Kidney (tissue), 14 donors: Measurements from ENCODE around the gene CYGB. TPM values are rescaled to one million over a fixed set of nuclear protein-coding genes. Genes with fewer than 3 reads are reported as not detected.
"Not testable (repeated sequence)": the region's sequence is repeated elsewhere in the genome, so short reads cannot be mapped to it uniquely, and the experiment has no call there.

ENCODE experiments used
- DNase-seq, 5 donors: peaks; one replicate each; pipeline ENCODE4 v3.0.0-alpha.2; 2013 to 2020
- FAIRE-seq: peaks from 2 replicates; lab custom pipeline; 2012; peaks lifted over from hg19 to GRCh38; lab: Jason Lieb, UNC
- H3K27ac ChIP-seq, 2 donors: one replicate each; pipeline ENCODE4 v1.7.0; 2013; ENCODE audit warnings: low read depth in 2 of 2, low read length in 2 of 2, inconsistent platforms in 1 of 2
- H3K27me3 ChIP-seq: one replicate; pipeline ENCODE4 v1.7.1; 2013; ENCODE audit warnings: low read length, inconsistent platforms; ENCODE audit not compliant: control insufficient read depth, insufficient read depth
- H3K36me3 ChIP-seq, 3 donors: one replicate each; pipeline versions ENCODE4 v1.7.0 to v1.7.1; 2013; ENCODE audit warnings: low read length in 3 of 3, control low read depth in 1 of 3, inconsistent platforms in 1 of 3; ENCODE audit not compliant: insufficient read depth in 3 of 3, control insufficient read depth in 2 of 3
- H3K4me1 ChIP-seq, 3 donors: one replicate each; pipeline versions ENCODE4 v1.7.0 to v1.7.1; 2013; ENCODE audit warnings: low read length in 3 of 3, inconsistent platforms in 1 of 3, low read depth in 1 of 3; ENCODE audit not compliant: control insufficient read depth in 2 of 3, insufficient read depth in 2 of 3
- H3K4me3 ChIP-seq, 3 donors: one replicate each; pipeline versions ENCODE4 v1.7.0 to v1.8.1; 2013; ENCODE audit warnings: low read length in 3 of 3, control low read depth in 1 of 3, inconsistent platforms in 1 of 3
- H3K9ac ChIP-seq, 3 donors: one replicate each; pipeline versions ENCODE4 v1.7.0 to v1.7.1; 2013; ENCODE audit warnings: low read length in 3 of 3, control low read depth in 1 of 3, inconsistent platforms in 1 of 3
- H3K9me3 ChIP-seq, 3 donors: one replicate each; pipeline versions ENCODE4 v1.7.0 to v1.7.1; 2013; ENCODE audit warnings: low read length in 3 of 3, control low read depth in 1 of 3, inconsistent platforms in 1 of 3; ENCODE audit not compliant: control insufficient read depth in 2 of 3, insufficient read depth in 1 of 3
- CTCF ChIP-seq: IDR thresholded peaks from 3 replicates; pipeline ENCODE4 v1.5.1; 2012; ENCODE audit warnings: mild to moderate bottlenecking, moderate library complexity, borderline replicate concordance; ENCODE audit not compliant: insufficient read depth; ENCODE audit errors: extremely low read depth
- intact Hi-C: fragments of 100-400 bp; cut with DNase I; formaldehyde crosslinking; loops from one replicate; pipeline ENCODE4 v1.11.1; 2022
- polyA plus RNA-seq: library from polyadenylated mRNA; stranded (reverse); fragments of 350-450 nt; fragmentation: Illumina TruSeq; extraction: RNeasy Lipid Tissue Mini Kit (QIAGEN cat#74804); gene quantifications from one replicate; pipeline ENCODE4 v1.2.3, GENCODE V29; 2014; ENCODE audit warnings: low read depth, low replicate concordance; ENCODE audit not compliant: insufficient read depth
- total RNA-seq: library from RNA; stranded (reverse); fragmentation: NEBNext Ultra II Directional; extraction: Animal tissue kit (Norgen Biotek cat#: 25700); gene quantifications from one replicate; pipeline ENCODE4 v1.2.1, GENCODE V29; 2021
- donor health status: control.
- donor health status: control.
- donor health status: control.
- donor health status: control.
- donor health status: control.
- donor health status: DM: yes; HTN: yes; CAD: no.
- donor health status: Normal renal cell carcinoma (clear cell type).

The CYGB gene
- total and polyA plus RNA-seq, 2 donors from 2014 or later, result 6.7 to 12.6 TPM

GRCh38 chr17:76511668-76512365, 25.7 kb downstream of the CYGB start:
- H3K4me1 ChIP-seq, result peaks cover 0 to 2% (median 0%) of the 10 kb centered on the region in 3 donors
- no peaks in the 10 kb centered on the region for H3K9me3 ChIP-seq
- FAIRE-seq (no peak), DNase-seq (peak in 1 of 5 donors; percentile 31)
- H3K27me3 ChIP-seq, result no peaks in the 10 kb centered on the region
- no peak overlapping the region for H3K9ac ChIP-seq
- intact Hi-C loops, result no loop called here
- H3K27ac ChIP-seq, result no peak overlapping the region
- no peak for TF ChIP-seq CTCF
- no peaks in the 10 kb centered on the region for H3K36me3 ChIP-seq
- no peak overlapping the region for H3K4me3 ChIP-seq

GRCh38 chr17:76510831-76511244, 26.7 kb downstream of the CYGB start:
- Histone ChIP-seq H3K36me3 (no peaks in the 10 kb centered on the region), H3K4me1 (peaks cover 0 to 5% (median 0%) of the 10 kb centered on the region in 3 donors), H3K9ac (no peak overlapping the region), H3K27ac (no peak overlapping the region), H3K9me3 (no peaks in the 10 kb centered on the region), H3K27me3 (no peaks in the 10 kb centered on the region), H3K4me3 (no peak overlapping the region)
- peak in 2 of 5 donors; percentile 30 to 54 for DNase-seq
- intact Hi-C loops, result no loop called here
- no peak for FAIRE-seq
- TF ChIP-seq CTCF, result no peak

- H3K4me1 ChIP-seq, FAIRE-seq, H3K9ac ChIP-seq, H3K27ac ChIP-seq, H3K27me3 ChIP-seq, H3K9me3 ChIP-seq, H3K4me3 ChIP-seq, DNase-seq, H3K36me3 ChIP-seq: not testable (repeated sequence)
- intact Hi-C loops, result loop anchor here (5.0 kb wide), 1 partner anchor 46 kb away; no protein-coding TSS in a partner anchor
These were observed 28.9 kb downstream of the CYGB start for GRCh38 chr17:76508472-76509063.
